ENCODE data around the gene SLFN12L.
"Not testable (repeated sequence)": the region's sequence is repeated elsewhere in the genome, so short reads cannot be mapped to it uniquely, and the experiment has no call there.

The SLFN12L gene

DNA sequence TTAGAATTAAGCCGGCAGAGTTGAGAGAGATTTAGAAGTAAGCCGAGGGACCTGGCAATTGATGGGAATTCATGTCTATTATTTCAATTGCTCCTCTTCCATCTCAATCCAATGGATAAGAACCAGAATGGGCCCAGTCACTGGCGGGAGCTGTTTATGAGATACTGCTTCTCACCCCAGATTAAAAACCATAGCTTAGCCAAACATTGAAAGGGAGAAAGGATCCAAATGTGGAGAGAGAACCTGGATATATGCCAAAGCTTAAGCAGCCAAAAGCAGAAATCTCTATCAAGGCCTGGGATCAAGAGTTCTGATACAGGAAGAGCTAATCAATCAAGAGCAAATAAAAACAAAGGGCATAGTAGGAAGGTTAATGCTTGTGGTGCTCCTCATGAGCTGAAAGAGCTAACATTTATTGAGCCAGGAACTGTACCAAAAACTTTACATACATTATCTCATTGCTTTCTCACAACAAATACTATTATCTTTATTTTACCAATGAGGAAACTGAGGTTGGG, 2.8 kb downstream of the SLFN12L start:
- Histone ChIP-seq H3K79me2 (ENCODE audit: low read length) (no peaks in the 10 kb centered on the region), H3K27ac (ENCODE audit: low read length) (no peak overlapping the region), H2AFZ (ENCODE audit: low read depth, low read length) (no peak overlapping the region), H4K20me1 (ENCODE audit: insufficient read depth, low read length) (no peaks in the 10 kb centered on the region), H3K9ac (ENCODE audit: low read length) (no peak overlapping the region), H3K27me3 (ENCODE audit: low read depth, low read length) (no peaks in the 10 kb centered on the region), H3K36me3 (replicated peaks; ENCODE audit: low read depth, low read length) (no peaks in the 10 kb centered on the region), H3K9me3 (ENCODE audit: insufficient read depth, low read length) (no peaks in the 10 kb centered on the region), H3K4me1 (ENCODE audit: low read length) (peaks cover 30% of the 10 kb centered on the region), H3K4me3 (ENCODE audit: low read length) (no peak overlapping the region), H3K4me2 (ENCODE audit: low read length) (no peak overlapping the region)
- no peak for TF ChIP-seq EZH2phosphoT487 (IDR thresholded peaks at IDR 0.05; ENCODE audit: low read depth)
- TF ChIP-seq, protein P1, sequence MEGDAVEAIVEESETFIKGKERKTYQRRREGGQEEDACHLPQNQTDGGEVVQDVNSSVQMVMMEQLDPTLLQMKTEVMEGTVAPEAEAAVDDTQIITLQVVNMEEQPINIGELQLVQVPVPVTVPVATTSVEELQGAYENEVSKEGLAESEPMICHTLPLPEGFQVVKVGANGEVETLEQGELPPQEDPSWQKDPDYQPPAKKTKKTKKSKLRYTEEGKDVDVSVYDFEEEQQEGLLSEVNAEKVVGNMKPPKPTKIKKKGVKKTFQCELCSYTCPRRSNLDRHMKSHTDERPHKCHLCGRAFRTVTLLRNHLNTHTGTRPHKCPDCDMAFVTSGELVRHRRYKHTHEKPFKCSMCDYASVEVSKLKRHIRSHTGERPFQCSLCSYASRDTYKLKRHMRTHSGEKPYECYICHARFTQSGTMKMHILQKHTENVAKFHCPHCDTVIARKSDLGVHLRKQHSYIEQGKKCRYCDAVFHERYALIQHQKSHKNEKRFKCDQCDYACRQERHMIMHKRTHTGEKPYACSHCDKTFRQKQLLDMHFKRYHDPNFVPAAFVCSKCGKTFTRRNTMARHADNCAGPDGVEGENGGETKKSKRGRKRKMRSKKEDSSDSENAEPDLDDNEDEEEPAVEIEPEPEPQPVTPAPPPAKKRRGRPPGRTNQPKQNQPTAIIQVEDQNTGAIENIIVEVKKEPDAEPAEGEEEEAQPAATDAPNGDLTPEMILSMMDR (IDR thresholded peaks at IDR 0.05; ENCODE audit: low read depth, low read length), result no peak

DNA sequence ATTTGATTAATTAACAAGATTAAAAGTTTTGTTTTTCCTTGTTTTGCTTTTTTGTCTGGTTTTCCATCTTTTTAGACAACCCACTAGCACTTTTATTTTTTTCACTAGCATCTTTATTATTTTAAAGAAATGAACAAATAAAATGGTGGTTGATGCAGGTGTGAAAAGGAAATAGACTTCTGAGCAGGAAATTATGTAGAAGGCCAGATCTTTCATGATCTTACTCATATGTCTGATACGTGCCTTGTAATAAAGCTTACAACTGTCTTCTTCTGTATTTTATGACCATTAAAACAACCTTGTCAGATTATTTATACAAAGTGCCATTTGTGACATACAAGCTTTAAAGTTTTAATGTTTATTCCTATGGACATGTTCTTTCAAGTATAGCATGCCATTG, 6.3 kb downstream of the SLFN12L start:
- no peak overlapping the region for H3K4me3 ChIP-seq (ENCODE audit: low read length)
- no peaks in the 10 kb centered on the region for H3K9me3 ChIP-seq (ENCODE audit: insufficient read depth, low read length)
- H3K9ac ChIP-seq (ENCODE audit: low read length), result no peak overlapping the region
- no peak overlapping the region for H3K27ac ChIP-seq (ENCODE audit: low read length)
- H3K79me2 ChIP-seq (ENCODE audit: low read length), result no peaks in the 10 kb centered on the region
- no peak overlapping the region for H2AFZ ChIP-seq (ENCODE audit: low read depth, low read length)
- H4K20me1 ChIP-seq (ENCODE audit: insufficient read depth, low read length), result no peaks in the 10 kb centered on the region
- H3K36me3 ChIP-seq (replicated peaks; ENCODE audit: low read depth, low read length), result no peaks in the 10 kb centered on the region
- TF ChIP-seq EZH2phosphoT487 (IDR thresholded peaks at IDR 0.05; ENCODE audit: low read depth), result no peak
- TF ChIP-seq, protein P1 (IDR thresholded peaks at IDR 0.05; ENCODE audit: low read depth, low read length), result no peak
- no peak overlapping the region for H3K4me2 ChIP-seq (ENCODE audit: low read length)
- H3K4me1 ChIP-seq (ENCODE audit: low read length), result peaks cover 5% of the 10 kb centered on the region; the same call in 1 of the 2 replicates
- H3K27me3 ChIP-seq (ENCODE audit: low read depth, low read length), result no peaks in the 10 kb centered on the region

DNA sequence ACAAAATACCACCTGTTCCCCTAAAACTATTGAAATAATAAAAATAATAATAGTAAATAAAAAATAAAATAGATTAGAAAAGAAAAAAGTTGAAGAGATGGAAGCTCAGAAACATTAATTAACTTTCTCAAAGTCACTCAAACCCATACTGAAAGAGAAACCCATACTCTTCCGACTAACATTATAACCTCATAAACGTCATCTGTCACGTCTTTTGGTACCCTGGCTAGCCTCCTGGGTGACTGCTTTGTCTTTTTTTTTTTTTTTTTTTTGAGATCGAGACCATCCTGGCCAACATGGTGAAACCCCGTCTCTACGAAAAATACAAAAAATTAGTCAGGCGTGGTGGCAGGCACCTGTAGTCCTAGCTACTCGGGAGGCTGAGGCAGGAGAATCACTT, 7.6 kb downstream of the SLFN12L start:
- H2AFZ ChIP-seq (ENCODE audit: low read depth, low read length), result no peak overlapping the region
- H3K27me3 ChIP-seq (ENCODE audit: low read depth, low read length), result no peaks in the 10 kb centered on the region

DNA sequence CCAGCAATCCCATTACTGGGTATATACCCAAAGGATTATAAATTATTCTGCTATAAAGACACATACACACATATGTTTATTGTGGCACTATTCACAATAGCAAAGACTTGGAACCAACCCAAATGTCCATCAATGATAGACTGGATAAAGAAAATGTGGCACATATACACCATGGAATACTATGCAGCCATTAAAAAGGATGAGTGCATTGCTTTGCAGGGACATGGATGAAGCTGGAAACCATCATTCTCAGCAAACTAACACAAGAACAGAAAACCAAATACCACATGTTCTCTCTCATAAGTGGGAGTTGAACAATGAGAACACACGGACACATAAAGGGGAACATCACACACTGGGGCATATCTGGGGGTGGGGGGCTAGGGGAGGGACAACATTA, 8.2 kb downstream of the SLFN12L start:
- not testable (repeated sequence) for H3K36me3 ChIP-seq (replicated peaks; ENCODE audit: low read depth, low read length); H3K79me2 ChIP-seq (ENCODE audit: low read length); H4K20me1 ChIP-seq (ENCODE audit: insufficient read depth, low read length); H3K4me1 ChIP-seq (ENCODE audit: low read length); H3K9ac ChIP-seq (ENCODE audit: low read length); H2AFZ ChIP-seq (ENCODE audit: low read depth, low read length); H3K27me3 ChIP-seq (ENCODE audit: low read depth, low read length); H3K27ac ChIP-seq (ENCODE audit: low read length); H3K9me3 ChIP-seq (ENCODE audit: insufficient read depth, low read length); H3K4me2 ChIP-seq (ENCODE audit: low read length); H3K4me3 ChIP-seq (ENCODE audit: low read length)

More for the DNA sequence above, 7.6 kb downstream of the SLFN12L start:
- H3K9ac ChIP-seq (ENCODE audit: low read length), result no peak overlapping the region
- no peak for TF ChIP-seq EZH2phosphoT487 (IDR thresholded peaks at IDR 0.05; ENCODE audit: low read depth)
- TF ChIP-seq, protein P1 (IDR thresholded peaks at IDR 0.05; ENCODE audit: low read depth, low read length), result no peak
- peaks cover 5% of the 10 kb centered on the region; the same call in 1 of the 2 replicates for H3K4me1 ChIP-seq (ENCODE audit: low read length)
- no peak overlapping the region for H3K27ac ChIP-seq (ENCODE audit: low read length)
- H3K4me3 ChIP-seq (ENCODE audit: low read length), result no peak overlapping the region
- H3K36me3 ChIP-seq (replicated peaks; ENCODE audit: low read depth, low read length), result no peaks in the 10 kb centered on the region
- H4K20me1 ChIP-seq (ENCODE audit: insufficient read depth, low read length), result no peaks in the 10 kb centered on the region
- H3K4me2 ChIP-seq (ENCODE audit: low read length), result no peak overlapping the region
- H3K79me2 ChIP-seq (ENCODE audit: low read length), result no peaks in the 10 kb centered on the region
- no peaks in the 10 kb centered on the region for H3K9me3 ChIP-seq (ENCODE audit: insufficient read depth, low read length)

DNA sequence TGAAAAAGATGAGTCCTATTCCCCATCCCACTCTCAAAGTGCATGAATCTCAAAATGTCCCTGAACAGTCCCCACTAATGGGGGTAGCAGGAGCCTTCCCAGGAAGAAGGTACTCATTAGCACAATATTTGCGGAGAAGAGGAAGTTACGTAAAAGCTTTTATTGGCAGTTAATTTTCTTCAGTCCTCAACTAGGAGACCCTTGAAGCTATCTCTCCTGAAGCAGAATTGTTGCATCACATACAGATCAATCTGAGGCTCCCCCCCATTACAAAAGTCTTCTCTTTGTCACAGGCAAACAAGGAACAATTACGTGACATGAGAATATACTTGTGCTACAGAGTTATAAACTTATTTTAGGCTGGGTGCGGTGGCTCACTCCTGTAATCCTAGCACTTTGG, 14.2 kb downstream of the SLFN12L start:
- Histone ChIP-seq H3K9me3 (ENCODE audit: insufficient read depth, low read length) (no peaks in the 10 kb centered on the region), H3K4me2 (ENCODE audit: low read length) (no peak overlapping the region), H2AFZ (ENCODE audit: low read depth, low read length) (no peak overlapping the region), H3K27ac (ENCODE audit: low read length) (no peak overlapping the region), H4K20me1 (ENCODE audit: insufficient read depth, low read length) (no peaks in the 10 kb centered on the region), H3K4me1 (ENCODE audit: low read length) (no peaks in the 10 kb centered on the region), H3K9ac (ENCODE audit: low read length) (no peak overlapping the region), H3K4me3 (ENCODE audit: low read length) (no peak overlapping the region), H3K36me3 (replicated peaks; ENCODE audit: low read depth, low read length) (no peaks in the 10 kb centered on the region), H3K79me2 (ENCODE audit: low read length) (no peaks in the 10 kb centered on the region), H3K27me3 (ENCODE audit: low read depth, low read length) (no peaks in the 10 kb centered on the region)
- TF ChIP-seq EZH2phosphoT487 (IDR thresholded peaks at IDR 0.05; ENCODE audit: low read depth), result no peak
- TF ChIP-seq, protein P1 (IDR thresholded peaks at IDR 0.05; ENCODE audit: low read depth, low read length), result no peak

DNA sequence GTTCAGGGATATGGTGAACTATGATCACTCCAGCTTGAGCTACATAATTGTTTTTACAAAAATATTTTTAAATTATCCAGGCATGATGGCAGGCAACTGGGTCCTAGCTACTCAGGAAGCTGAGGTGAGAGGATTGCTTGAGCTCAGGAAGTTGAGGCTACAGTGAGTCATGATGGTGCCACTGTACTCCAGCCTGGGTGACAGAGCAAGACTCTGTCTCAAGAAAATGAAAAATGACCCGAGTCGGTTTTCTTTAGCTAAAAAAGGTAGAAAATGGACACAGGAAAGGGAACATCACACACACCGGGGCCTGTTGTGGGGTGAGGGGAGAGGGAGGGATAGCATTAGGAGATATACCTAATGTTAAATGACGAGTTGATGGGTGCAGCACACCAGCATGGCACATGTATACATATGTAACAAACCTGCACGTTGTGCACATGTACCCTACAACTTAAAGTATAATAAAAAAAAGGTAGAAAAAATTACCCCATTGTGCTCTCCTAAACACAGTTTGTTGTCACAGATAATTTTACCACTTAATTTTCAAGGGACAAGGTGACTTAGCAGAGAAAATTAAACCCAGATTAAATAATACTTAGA, 15.7 kb downstream of the SLFN12L start:
- not testable (repeated sequence) for H3K79me2 ChIP-seq (ENCODE audit: low read length); H3K9ac ChIP-seq (ENCODE audit: low read length)

More for the DNA sequence above, 15.7 kb downstream of the SLFN12L start:
- not testable (repeated sequence) for H3K27ac ChIP-seq (ENCODE audit: low read length); H3K9me3 ChIP-seq (ENCODE audit: insufficient read depth, low read length); H3K36me3 ChIP-seq (replicated peaks; ENCODE audit: low read depth, low read length); H3K4me2 ChIP-seq (ENCODE audit: low read length); H2AFZ ChIP-seq (ENCODE audit: low read depth, low read length); H4K20me1 ChIP-seq (ENCODE audit: insufficient read depth, low read length); H3K27me3 ChIP-seq (ENCODE audit: low read depth, low read length); H3K4me1 ChIP-seq (ENCODE audit: low read length); H3K4me3 ChIP-seq (ENCODE audit: low read length)
